GM12873 (cell line): ENCODE results near the gene GET4.

Experiments
- TF ChIP-seq, protein P1 (sequence below): IDR thresholded peaks from 2 replicates; pipeline ENCODE4 v1.5.1; 2012; ENCODE audit warnings: low read depth, mild to moderate bottlenecking, moderate library complexity, low read length, control low read depth; ENCODE audit not compliant: insufficient read depth; ENCODE audit errors: missing control alignments

The GET4 gene

DNA sequence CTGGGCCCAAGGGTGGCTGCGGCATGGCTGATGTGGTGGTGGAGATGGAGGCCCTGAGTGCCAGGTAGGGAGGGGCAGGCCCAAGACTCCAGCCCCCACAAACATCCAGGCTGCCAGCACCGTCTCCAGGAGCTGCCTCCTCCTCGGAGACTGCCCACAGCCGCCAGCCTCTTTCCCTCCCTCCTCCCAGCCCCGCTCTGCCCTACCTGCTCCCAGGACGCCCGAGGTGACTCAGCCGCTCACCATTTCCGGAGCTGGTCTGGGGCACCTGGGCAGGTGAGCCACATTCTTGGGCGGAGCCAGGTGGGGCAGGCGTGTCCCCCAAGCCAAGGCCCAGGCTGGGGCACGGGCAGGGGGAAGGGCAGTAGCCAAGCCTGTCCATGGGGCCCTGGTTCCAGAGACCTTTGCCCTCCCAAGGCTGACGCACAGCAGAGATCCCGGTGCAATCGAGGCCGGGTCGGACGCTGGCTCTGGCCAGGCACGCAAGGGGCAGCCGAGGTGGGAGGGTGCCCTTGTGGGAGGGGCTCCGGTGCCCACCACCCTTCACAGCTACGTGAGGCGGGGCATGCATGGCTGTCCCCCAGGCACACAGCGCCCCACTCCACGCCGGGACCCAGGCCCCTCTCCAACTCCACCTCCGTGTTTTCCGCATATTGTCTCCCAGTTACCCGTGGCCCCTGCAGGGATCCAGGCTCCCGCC, 69.4 kb downstream of the GET4 start:
- TF ChIP-seq, protein P1, sequence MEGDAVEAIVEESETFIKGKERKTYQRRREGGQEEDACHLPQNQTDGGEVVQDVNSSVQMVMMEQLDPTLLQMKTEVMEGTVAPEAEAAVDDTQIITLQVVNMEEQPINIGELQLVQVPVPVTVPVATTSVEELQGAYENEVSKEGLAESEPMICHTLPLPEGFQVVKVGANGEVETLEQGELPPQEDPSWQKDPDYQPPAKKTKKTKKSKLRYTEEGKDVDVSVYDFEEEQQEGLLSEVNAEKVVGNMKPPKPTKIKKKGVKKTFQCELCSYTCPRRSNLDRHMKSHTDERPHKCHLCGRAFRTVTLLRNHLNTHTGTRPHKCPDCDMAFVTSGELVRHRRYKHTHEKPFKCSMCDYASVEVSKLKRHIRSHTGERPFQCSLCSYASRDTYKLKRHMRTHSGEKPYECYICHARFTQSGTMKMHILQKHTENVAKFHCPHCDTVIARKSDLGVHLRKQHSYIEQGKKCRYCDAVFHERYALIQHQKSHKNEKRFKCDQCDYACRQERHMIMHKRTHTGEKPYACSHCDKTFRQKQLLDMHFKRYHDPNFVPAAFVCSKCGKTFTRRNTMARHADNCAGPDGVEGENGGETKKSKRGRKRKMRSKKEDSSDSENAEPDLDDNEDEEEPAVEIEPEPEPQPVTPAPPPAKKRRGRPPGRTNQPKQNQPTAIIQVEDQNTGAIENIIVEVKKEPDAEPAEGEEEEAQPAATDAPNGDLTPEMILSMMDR: no peak
